Measurements from ENCODE around the gene ATF7. TPM values are rescaled to one million over a fixed set of nuclear protein-coding genes. Genes with fewer than 3 reads are reported as not detected.
A peak's percentile ranks its signal among the peaks of the same experiment; 100 is the strongest.
"Not testable (repeated sequence)": the region's sequence is repeated elsewhere in the genome, so short reads cannot be mapped to it uniquely, and the experiment has no call there.

ATF7 gene
- polyA plus RNA-seq (ENCODE audit: insufficient read length in 4 of 4), result 10 to 100 TPM; 35.6 to 47.6 (median 44.7) TPM

GRCh38 chr12:53625946-53626701 is at the start of gene ATF7:
TSS of gene ATF7 (minus strand) at chr12:53626382. CDS start at chr12:53601000, 25,382 bp downstream.
- DNase-seq (ENCODE audit: low read depth in 4 of 4, low spot score in 2 of 4), result peak; percentile 97 to 99 (median 98)

DNA sequence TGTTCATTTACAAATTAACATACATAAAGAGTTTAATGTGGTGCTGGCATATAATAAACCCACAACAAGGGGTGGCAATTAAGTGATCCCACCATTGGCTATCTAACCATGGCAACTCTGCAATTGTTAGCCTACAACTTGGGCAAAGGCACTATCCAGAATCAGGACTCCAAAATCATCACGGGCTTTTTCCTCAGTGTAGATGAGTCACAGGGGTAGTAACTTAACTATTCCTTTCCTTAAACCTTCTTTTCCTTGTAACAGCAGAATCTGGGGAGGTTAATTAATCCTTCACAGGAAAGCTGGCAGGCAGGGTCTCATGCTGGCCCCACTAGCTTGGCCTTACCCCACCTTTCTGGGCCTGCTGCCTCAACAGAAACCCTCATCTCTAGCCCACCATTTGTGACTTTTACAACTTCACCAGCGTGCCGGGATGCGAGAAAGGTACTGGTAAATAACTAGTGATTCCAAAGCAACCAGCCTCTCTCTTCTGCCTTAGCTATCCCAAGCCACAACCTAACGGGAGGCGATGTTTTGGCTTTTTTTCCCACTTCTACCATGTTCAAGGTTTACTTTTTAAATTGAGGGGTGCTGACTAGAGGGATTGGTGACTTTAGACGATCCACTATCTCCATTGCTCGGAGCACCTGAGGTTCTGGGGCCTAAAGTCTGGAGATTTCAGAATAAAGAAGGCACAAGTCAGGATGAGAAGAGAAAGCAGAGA is 49.0 kb upstream of the ATF7 start:
- no peak for DNase-seq (ENCODE audit: low read depth in 4 of 4, low spot score in 2 of 4)

DNA sequence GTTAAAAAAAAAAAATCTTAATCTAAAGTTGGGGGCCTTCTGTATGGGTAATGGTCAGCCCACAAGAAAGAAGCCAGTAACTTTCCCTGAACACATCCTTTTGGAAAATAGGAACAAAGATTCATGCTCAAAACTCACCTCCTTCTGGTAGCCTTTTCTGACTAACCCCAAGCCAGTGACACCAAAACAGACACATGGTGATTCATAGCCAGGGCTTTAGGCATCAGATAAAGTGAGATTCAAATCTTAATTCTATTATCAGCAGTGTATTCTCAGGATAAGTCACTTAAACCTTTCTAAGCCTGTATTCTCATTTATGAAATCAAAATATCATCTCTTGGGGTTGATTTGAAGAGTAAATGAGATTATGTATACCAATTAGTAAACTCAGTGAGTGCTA is 44.8 kb upstream of the ATF7 start:
- no peak for DNase-seq (ENCODE audit: low read depth in 4 of 4, low spot score in 2 of 4)

DNA sequence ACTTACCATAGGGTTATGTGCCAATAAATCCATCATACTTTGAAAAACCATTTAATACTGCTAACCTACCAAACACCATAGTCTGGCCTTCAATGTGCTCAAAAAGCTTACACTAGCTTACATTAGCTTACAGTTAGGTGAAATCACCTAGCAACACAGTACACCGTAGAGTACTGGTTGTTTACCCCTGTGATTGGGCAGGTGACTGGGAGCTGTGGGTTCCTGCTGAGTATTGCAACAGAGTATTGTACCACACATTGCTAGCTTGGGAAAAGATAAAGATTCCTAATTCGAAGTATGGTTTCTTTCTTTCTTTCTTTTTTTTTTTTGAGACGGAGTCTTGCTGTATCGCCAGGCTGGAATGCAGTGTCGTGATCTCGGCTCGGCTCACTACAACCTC is 44.1 kb upstream of the ATF7 start:
- no peak for DNase-seq (ENCODE audit: low read depth in 4 of 4, low spot score in 2 of 4)

DNA sequence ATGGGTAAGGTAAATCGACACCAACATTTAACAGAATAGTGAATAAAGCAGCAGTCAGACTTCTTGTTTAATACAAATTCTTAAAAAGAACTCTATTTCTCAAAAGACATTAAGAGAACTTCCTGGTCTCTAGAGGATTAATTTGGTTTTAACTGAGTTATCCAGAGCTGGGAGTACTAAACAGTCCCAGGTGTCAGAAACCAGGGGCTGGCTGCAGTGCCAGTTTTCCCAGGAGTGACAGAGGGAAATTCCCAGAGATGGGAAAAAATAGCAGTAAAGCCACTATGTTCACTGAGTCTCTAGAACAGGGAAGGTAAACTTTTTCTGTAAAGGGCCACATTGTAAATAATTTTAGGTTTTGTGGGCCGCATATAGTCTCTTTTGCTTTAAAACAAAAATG is 40.9 kb upstream of the ATF7 start:
- no peak for DNase-seq (ENCODE audit: low read depth in 4 of 4, low spot score in 2 of 4)

GRCh38 chr12:53664936-53665335 is 38.8 kb upstream of the ATF7 start:
- no peak for DNase-seq (ENCODE audit: low read depth in 4 of 4, low spot score in 2 of 4)

- no peak for DNase-seq (ENCODE audit: low read depth in 4 of 4, low spot score in 2 of 4)
Observed at GRCh38 chr12:53664191-53664590, 38.0 kb upstream of the ATF7 start.

- DNase-seq (ENCODE audit: low read depth in 4 of 4, low spot score in 2 of 4), result no peak
Observed at GRCh38 chr12:53660041-53660440, 33.9 kb upstream of the ATF7 start.

DNA sequence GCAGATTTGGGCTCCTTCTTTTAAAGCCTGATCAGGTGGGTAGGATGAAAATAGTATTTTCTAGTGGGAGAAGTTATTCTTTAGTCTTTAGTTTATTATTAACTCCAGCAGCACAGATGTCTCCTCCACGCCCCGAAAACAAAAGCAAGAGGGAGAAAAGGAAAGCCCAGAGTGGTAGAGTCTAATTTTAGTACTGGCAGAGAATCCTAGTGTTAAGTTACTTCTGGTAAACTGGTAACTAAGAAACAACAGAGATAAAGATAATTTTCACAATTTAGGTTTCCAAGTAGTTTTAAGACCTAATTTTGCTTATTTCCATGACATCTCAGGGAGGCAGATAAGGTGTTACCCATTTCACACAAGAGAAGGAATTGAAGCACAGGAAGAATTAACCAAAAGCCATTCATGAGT is 33.4 kb upstream of the ATF7 start:
- no peak for DNase-seq (ENCODE audit: low read depth in 4 of 4, low spot score in 2 of 4)

GRCh38 chr12:53659011-53659551 is 32.9 kb upstream of the ATF7 start:
- no peak for DNase-seq (ENCODE audit: low read depth in 4 of 4, low spot score in 2 of 4)

GRCh38 chr12:53657041-53657440 is 30.9 kb upstream of the ATF7 start:
- DNase-seq (ENCODE audit: low read depth in 4 of 4, low spot score in 2 of 4), result no peak

GRCh38 chr12:53653595-53653994 is 27.4 kb upstream of the ATF7 start:
- DNase-seq (ENCODE audit: low read depth in 4 of 4, low spot score in 2 of 4), result no peak

DNA sequence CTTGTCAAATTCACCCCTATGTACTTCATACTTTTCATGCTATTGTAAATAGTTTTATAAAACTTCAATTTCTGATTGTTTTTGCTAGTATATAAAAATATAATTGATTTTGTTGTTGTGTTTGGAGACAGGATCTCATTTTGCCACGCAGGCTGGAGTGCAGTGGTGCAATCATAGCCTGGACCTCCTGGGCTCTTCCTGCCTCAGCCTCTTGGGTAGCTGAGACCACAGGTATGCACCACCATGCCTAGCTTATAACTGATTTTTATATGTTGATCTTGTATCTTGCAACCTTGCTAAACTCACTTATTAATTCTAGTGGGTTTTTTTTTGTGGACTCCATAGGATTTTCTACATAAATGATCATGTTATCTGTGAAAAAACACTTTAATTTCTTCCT is 26.2 kb upstream of the ATF7 start:
- DNase-seq (ENCODE audit: low read depth in 4 of 4, low spot score in 2 of 4), result no peak

DNA sequence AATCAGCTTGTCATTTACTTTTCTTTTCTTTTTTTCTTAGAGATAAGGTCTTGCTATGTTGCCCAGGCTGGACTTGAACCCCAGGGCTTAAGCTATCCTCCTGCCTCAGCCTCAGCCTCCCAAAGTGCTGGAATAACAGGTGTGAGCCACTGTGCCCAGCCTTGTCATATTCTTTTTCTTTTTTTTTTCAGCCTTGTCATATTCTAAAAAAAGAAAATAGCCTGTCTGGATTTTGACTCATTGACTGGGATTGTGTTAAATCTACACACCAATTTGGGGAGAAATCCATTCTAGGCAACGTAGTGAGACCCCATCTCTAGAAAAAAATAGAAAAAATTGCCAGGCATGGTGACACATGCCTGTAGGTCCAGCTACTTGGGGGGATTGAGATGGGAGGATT is 25.6 kb upstream of the ATF7 start:
- no peak for DNase-seq (ENCODE audit: low read depth in 4 of 4, low spot score in 2 of 4)

DNA sequence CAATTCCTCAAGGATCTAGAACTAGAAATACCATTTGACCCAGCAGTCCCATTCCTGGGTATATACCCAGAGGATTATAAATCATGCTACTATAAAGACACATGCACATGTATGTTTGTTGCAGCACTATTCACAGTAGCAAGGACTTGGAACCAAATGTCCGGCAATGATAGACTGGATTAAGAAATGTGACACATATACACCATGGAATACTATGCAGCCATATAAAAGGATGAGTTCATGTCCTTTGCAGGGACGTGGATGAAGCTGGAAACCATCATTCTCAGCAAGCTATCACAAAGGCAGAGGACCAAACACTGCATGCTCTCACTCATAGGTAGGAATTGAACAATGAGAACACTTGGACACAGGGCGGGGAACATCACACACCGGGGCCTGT is 20.1 kb upstream of the ATF7 start:
- DNase-seq (ENCODE audit: low read depth in 4 of 4, low spot score in 2 of 4), result not testable (repeated sequence)

- DNase-seq (ENCODE audit: low read depth in 4 of 4, low spot score in 2 of 4), result no peak
Observed at GRCh38 chr12:53645165-53645564, 19.0 kb upstream of the ATF7 start.

DNA sequence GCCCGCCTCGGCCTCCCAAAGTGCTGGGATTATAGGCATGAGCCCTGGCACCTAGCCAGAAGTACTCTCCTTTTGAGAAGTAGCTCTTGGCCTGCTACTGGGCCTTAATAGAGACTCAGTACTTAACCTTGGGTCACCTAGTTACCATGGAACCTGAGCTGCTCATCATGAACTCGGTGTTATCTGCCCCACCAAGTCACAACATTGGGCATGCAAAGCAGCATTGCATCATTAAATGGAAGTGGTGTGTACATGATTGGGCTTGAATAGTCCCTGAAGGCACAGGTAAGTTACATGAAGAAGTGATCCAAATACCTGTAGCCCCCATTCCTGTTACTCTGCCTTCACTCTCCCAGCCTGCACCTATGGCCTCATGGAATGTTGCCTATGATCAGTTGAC is 18.0 kb upstream of the ATF7 start:
- no peak for DNase-seq (ENCODE audit: low read depth in 4 of 4, low spot score in 2 of 4)

- no peak for DNase-seq (ENCODE audit: low read depth in 4 of 4, low spot score in 2 of 4)
Observed at GRCh38 chr12:53643232-53643979, 17.2 kb upstream of the ATF7 start.

DNA sequence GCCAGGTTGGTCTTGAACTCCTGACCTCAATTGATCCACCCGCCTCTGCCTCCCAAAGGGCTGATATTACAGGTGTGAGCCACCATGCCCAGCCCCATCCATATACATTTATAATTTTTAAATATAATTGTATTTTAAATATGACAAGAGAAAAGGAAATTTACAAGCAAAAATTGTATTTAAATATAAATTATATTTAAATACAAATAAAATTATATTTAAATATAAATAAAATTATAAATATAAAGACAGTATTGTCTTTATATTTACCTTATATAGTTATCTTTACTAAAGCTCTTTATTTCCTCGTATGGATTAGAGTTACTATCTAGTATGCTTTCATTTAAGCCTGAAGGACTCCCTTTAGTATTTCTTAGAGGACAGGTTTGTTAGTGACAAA is 11.9 kb upstream of the ATF7 start:
- DNase-seq (ENCODE audit: low read depth in 4 of 4, low spot score in 2 of 4), result no peak

DNA sequence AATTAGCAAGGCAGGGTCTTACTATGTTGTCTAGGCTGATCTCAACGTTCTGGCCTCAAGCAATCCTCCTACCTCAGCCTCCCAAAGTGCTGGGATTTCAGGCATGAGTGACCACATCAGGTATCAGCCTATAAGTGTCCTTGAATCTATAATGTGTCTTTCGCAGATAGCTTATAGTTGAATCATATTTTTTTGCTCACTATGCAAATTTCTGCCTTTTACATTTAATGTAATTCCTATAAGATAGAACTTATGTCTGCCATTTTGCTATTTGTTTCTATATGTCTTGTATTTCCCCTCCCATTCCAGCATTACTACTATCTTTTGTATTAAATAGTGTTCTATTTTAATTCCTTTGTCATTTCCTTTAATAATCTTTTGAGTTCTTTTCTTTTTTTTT is 10.5 kb upstream of the ATF7 start:
- DNase-seq (ENCODE audit: low read depth in 4 of 4, low spot score in 2 of 4), result no peak

DNA sequence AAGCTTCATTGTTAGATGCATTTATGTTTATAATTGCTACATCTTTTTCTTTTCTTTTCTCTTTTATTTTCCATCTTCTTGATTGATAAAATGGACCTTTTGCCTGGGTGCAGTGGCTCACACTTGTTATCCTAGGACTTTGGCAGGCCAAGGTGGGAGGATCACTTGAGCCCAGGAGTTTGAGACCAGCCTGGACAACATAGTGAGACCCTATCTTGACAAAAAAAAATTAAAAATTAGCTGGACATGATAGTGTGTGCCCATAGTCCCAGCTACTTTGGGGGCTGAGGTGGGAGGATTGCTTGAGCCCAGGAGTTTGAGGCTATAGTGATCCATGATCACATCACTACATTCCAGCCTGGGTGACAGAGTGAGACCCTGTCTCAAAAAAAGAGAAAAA is 9.5 kb upstream of the ATF7 start:
- not testable (repeated sequence) for DNase-seq (ENCODE audit: low read depth in 4 of 4, low spot score in 2 of 4)
